22Rv1 (cell line): ENCODE measurements around the gene PCNX1.

Experiments
- ZFX ChIP-seq: fragments of 450-650 bp; IDR thresholded peaks from 2 replicates; pipeline ENCODE4 v1.6.1; 2017; ENCODE audit warnings: antibody characterized with exemption, borderline replicate concordance
- TF ChIP-seq, protein P1 (sequence below): fragments of 450-650 bp; IDR thresholded peaks from 2 replicates; pipeline ENCODE4 v1.5.1; 2017; ENCODE audit warnings: mild to moderate bottlenecking

- TF ChIP-seq, protein P1, sequence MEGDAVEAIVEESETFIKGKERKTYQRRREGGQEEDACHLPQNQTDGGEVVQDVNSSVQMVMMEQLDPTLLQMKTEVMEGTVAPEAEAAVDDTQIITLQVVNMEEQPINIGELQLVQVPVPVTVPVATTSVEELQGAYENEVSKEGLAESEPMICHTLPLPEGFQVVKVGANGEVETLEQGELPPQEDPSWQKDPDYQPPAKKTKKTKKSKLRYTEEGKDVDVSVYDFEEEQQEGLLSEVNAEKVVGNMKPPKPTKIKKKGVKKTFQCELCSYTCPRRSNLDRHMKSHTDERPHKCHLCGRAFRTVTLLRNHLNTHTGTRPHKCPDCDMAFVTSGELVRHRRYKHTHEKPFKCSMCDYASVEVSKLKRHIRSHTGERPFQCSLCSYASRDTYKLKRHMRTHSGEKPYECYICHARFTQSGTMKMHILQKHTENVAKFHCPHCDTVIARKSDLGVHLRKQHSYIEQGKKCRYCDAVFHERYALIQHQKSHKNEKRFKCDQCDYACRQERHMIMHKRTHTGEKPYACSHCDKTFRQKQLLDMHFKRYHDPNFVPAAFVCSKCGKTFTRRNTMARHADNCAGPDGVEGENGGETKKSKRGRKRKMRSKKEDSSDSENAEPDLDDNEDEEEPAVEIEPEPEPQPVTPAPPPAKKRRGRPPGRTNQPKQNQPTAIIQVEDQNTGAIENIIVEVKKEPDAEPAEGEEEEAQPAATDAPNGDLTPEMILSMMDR: no peak
- TF ChIP-seq ZFX: no peak
These were observed 208.0 kb downstream of the PCNX1 start for GRCh38 chr14:71115306-71115705.
